Measurements from ENCODE around the gene LAMA2.

LAMA2 gene

GRCh38 chr6:129321303-129321702 lies 438.4 kb downstream of the LAMA2 start:
- Histone ChIP-seq H3K27ac (ENCODE audit: low read depth, low read length, poor library complexity, severe bottlenecking) (no peak overlapping the region), H3F3A (ENCODE audit: insufficient read depth, low read length) (no peaks in the 10 kb centered on the region), H3K9ac (ENCODE audit: low read length) (no peak overlapping the region), H3K4me2 (ENCODE audit: low read length) (no peak overlapping the region), H3K4me3 (ENCODE audit: low read depth, low read length, poor library complexity, severe bottlenecking) (no peak overlapping the region), H3K9me3 (ENCODE audit: low read length) (no peaks in the 10 kb centered on the region), H3K4me1 (ENCODE audit: insufficient read depth, low read length, severe bottlenecking) (no peaks in the 10 kb centered on the region), H3K36me3 (ENCODE audit: insufficient read depth, low read length) (no peaks in the 10 kb centered on the region), H2AFZ (ENCODE audit: low read length) (no peak overlapping the region), H4K20me1 (ENCODE audit: insufficient read depth, low read length) (no peaks in the 10 kb centered on the region), H3K27me3 (ENCODE audit: insufficient read depth, low read length) (no peaks in the 10 kb centered on the region), H3K9me2 (ENCODE audit: low read depth, low read length) (no peaks in the 10 kb centered on the region), H3K79me2 (ENCODE audit: insufficient read depth, low read length) (no peaks in the 10 kb centered on the region)
- TF ChIP-seq CTCF (IDR thresholded peaks at IDR 0.05; ENCODE audit: low read length) (no peak), EZH2 (IDR thresholded peaks at IDR 0.05; ENCODE audit: borderline replicate concordance, low read length) (no peak)

DNA sequence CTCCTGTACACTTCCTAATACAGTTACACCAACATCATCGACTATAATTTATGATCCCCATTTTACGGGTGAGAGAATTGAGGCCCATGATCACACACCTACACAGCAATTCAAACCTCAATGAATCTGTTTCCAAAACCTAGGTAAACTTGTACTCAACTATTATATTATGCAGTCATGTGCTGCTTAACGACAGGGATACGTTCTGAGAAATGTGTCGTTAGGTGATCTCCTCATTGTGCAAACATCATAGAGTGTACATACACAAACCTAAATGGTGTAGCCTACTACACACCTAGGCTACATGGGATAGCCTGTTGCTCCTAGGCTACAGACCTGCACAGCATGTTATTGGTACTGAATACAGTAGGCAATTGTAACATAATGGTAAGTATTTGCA lies 441.4 kb downstream of the LAMA2 start:
- Histone ChIP-seq H3F3A (ENCODE audit: insufficient read depth, low read length) (no peaks in the 10 kb centered on the region), H3K4me3 (ENCODE audit: low read depth, low read length, poor library complexity, severe bottlenecking) (no peak overlapping the region), H3K27ac (ENCODE audit: low read depth, low read length, poor library complexity, severe bottlenecking) (no peak overlapping the region), H3K9me3 (ENCODE audit: low read length) (no peaks in the 10 kb centered on the region), H4K20me1 (ENCODE audit: insufficient read depth, low read length) (no peaks in the 10 kb centered on the region), H3K79me2 (ENCODE audit: insufficient read depth, low read length) (no peaks in the 10 kb centered on the region), H3K36me3 (ENCODE audit: insufficient read depth, low read length) (no peaks in the 10 kb centered on the region), H3K4me2 (ENCODE audit: low read length) (no peak overlapping the region), H3K4me1 (ENCODE audit: insufficient read depth, low read length, severe bottlenecking) (no peaks in the 10 kb centered on the region), H3K27me3 (ENCODE audit: insufficient read depth, low read length) (no peaks in the 10 kb centered on the region), H3K9me2 (ENCODE audit: low read depth, low read length) (no peaks in the 10 kb centered on the region), H2AFZ (ENCODE audit: low read length) (no peak overlapping the region), H3K9ac (ENCODE audit: low read length) (no peak overlapping the region)
- TF ChIP-seq CTCF (IDR thresholded peaks at IDR 0.05; ENCODE audit: low read length) (no peak), EZH2 (IDR thresholded peaks at IDR 0.05; ENCODE audit: borderline replicate concordance, low read length) (no peak)

GRCh38 chr6:129329678-129330077 lies 446.7 kb downstream of the LAMA2 start:
- no peak overlapping the region for H2AFZ ChIP-seq (ENCODE audit: low read length)
- no peak overlapping the region for H3K27ac ChIP-seq (ENCODE audit: low read depth, low read length, poor library complexity, severe bottlenecking)
- no peak overlapping the region for H3K9ac ChIP-seq (ENCODE audit: low read length)
- H3K9me2 ChIP-seq (ENCODE audit: low read depth, low read length): no peaks in the 10 kb centered on the region
- no peak overlapping the region for H3K4me2 ChIP-seq (ENCODE audit: low read length)
- no peaks in the 10 kb centered on the region for H3F3A ChIP-seq (ENCODE audit: insufficient read depth, low read length)
- TF ChIP-seq CTCF (IDR thresholded peaks at IDR 0.05; ENCODE audit: low read length): no peak
- no peak for TF ChIP-seq EZH2 (IDR thresholded peaks at IDR 0.05; ENCODE audit: borderline replicate concordance, low read length)
- no peak overlapping the region for H3K4me3 ChIP-seq (ENCODE audit: low read depth, low read length, poor library complexity, severe bottlenecking)
- H3K79me2 ChIP-seq (ENCODE audit: insufficient read depth, low read length): no peaks in the 10 kb centered on the region
- H4K20me1 ChIP-seq (ENCODE audit: insufficient read depth, low read length): no peaks in the 10 kb centered on the region
- no peaks in the 10 kb centered on the region for H3K9me3 ChIP-seq (ENCODE audit: low read length)
- H3K27me3 ChIP-seq (ENCODE audit: insufficient read depth, low read length): no peaks in the 10 kb centered on the region
- H3K4me1 ChIP-seq (ENCODE audit: insufficient read depth, low read length, severe bottlenecking): no peaks in the 10 kb centered on the region
- no peaks in the 10 kb centered on the region for H3K36me3 ChIP-seq (ENCODE audit: insufficient read depth, low read length)
